Fibroblast of lung (primary cell): ENCODE results near the gene IGF2BP2.

Experiments used
- EZH2 ChIP-seq: IDR thresholded peaks from 2 replicates; pipeline ENCODE4 v1.5.1; 2012; ENCODE audit warnings: low read length, control low read depth, mild to moderate bottlenecking; ENCODE audit errors: missing control alignments
- TF ChIP-seq, protein P1 (sequence below), 2 donors: IDR thresholded peaks in 1 of 2; conservative IDR thresholded peaks in 1 of 2; 1 replicate in 1 of 2; 2 replicates in 1 of 2; pipeline ENCODE4 v1.5.1; 2011 to 2012; ENCODE audit warnings: low read length in 2 of 2, control low read depth in 1 of 2, inconsistent platforms in 1 of 2, low read depth in 1 of 2, mild to moderate bottlenecking in 1 of 2

DNA sequence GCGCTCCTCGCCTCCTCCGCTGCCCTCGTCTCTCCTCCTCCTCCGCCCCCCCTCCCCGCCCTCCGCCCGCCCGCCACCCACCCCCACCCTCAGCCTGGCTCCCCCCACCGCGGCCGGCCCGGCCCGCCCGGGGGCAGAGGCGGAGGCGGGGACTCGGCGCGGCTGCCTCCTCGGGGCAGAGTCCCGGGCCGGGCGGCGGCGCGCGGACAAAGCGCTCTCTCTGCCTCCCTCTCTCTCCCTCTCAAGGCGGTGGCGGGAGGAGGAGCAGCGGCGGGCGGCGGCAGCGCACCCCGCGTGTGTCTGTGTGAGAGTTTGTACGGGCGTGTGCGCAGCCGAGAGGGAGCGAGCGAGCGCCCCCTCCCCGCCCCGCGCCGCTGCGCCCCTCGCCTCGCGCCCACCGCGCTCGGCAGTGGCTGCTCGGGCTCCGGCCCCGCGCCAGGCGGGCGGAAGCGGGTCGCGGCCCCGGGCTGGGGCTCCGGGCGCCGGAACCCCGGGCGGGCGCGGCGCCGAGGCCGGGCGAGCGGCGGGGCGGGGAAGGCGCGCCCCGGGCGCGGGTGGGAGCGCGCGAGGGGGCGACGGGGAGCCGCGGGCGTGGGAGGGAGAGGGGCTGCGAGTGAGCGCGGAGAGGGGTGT is at the start of gene IGF2BP2:
- TF ChIP-seq, protein P1, sequence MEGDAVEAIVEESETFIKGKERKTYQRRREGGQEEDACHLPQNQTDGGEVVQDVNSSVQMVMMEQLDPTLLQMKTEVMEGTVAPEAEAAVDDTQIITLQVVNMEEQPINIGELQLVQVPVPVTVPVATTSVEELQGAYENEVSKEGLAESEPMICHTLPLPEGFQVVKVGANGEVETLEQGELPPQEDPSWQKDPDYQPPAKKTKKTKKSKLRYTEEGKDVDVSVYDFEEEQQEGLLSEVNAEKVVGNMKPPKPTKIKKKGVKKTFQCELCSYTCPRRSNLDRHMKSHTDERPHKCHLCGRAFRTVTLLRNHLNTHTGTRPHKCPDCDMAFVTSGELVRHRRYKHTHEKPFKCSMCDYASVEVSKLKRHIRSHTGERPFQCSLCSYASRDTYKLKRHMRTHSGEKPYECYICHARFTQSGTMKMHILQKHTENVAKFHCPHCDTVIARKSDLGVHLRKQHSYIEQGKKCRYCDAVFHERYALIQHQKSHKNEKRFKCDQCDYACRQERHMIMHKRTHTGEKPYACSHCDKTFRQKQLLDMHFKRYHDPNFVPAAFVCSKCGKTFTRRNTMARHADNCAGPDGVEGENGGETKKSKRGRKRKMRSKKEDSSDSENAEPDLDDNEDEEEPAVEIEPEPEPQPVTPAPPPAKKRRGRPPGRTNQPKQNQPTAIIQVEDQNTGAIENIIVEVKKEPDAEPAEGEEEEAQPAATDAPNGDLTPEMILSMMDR (conservative IDR thresholded peaks at IDR 0.05 in 1 of 2, IDR thresholded peaks at IDR 0.05 in 1 of 2; ENCODE audit: low read depth in 1 of 2, low read length in 2 of 2) = peak in 1 of 2 donors; percentile 5
- no peak for TF ChIP-seq EZH2
